GM21423 (cell line): ENCODE data around the gene CDC42.

Experiments used
- ATAC-seq: cut with Tn5 transposase; IDR thresholded peaks from one replicate; pipeline ENCODE4 v1.9.1; 2021; ENCODE audit warnings: mild to moderate bottlenecking, moderate library complexity; ENCODE audit not compliant: unreplicated experiment

Gene CDC42

DNA sequence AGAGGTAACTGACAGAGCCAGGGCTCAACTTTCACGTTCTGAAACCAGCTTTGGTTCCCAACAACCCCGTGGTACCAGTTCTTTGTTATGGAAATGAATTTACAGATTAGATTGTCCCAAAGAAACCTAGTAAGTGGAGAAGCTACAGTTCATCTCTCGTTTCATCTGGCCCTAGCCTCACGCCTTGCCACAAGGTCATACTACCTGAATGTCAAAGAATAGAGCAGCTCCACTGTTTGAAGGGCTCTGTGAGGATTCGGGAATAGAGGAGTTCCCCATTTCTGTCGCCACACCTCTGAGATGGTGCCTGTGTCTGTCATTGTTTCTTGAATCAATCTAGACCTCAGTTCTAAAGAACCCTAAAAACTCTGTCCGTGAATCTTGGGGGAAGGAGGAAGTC lies 15.0 kb upstream of the CDC42 start:
- no peak for ATAC-seq

DNA sequence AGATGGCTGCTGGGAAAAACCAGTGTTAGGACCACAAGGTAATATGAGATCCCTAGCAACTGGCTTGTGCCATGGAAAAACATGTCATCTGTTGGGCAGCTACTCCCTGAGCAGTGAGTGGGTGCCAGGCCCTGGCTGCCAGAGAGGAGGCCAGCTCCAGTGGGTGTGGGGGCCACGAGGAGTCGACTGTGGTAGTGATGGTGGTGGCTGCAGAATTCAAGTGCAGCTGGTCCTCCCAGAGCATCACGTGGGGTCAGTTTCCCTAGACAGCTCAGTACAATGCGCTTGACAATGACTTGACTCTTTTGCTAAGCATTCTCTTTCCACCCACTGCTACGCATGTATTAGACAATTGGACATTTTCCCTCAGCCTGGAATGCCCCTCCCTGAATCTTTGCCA lies 14.5 kb upstream of the CDC42 start:
- ATAC-seq: no peak

DNA sequence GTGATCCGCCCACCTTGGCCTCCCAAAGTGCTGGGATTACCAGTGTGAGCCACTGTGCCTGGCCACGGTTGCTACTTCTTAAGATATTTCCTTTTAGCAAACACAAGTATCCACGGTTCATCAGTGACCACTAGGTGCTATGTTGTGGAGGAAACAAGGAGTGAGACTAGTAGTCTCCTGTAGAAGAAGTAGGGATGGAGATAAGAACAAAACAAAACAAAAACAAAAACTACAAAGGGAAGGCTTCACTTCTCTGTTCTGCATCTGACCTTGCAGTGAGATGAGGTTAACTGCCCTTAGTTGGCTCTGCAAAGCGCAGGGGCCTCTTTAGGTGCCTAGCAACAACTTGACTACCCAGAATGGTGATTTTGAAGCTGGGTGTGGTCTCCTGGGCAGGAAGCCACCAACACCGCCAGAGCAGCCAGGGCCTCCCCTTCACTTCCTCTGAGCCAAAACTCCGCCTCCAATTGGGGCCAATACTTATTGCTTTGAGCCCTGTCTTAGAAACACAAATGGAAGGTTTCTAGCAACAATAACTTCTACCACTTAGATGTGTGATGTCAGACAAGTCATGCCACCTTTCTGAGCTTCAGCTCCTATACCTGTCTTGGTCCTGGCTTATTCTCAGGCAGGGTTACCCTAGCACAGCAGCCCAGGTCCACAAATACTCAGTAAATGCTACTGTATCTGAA lies 12.8 kb upstream of the CDC42 start:
- peak; percentile 96 for ATAC-seq

DNA sequence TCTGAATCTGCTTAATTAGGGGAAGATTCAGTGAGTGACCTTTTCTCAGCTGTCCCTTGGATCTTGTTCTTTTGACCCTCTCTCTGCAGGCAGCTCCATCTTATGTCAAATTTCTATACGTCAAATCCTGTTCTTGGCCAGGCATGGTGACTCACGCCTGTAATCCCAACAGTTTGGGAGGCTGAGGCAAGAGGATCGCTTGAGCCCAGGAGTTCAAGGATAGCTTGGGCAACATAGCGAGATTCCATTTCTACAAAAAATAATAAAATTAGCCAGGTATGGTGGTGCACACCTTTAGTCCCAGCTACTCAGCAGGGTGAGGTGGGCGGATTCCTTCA lies 12.3 kb upstream of the CDC42 start:
- no peak for ATAC-seq

DNA sequence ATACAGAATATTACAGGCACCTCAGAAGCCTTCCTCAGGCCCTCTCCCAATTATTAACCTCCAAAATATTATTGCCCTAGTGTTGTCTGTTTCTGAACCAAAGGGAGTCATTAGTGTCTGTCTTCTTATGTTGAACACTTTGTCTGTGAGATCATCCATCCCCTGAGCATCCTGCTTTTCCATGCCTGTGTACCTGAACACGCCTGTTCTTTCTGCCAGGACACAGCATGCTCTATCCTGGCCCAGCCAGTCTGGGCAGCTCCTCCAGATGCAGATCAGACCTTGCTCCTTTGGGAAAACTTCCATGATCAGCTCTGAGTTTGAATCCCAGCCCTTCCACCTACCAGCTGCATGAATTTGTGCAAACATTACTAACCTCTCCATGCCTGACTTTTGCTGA lies 11.0 kb upstream of the CDC42 start:
- ATAC-seq: no peak

DNA sequence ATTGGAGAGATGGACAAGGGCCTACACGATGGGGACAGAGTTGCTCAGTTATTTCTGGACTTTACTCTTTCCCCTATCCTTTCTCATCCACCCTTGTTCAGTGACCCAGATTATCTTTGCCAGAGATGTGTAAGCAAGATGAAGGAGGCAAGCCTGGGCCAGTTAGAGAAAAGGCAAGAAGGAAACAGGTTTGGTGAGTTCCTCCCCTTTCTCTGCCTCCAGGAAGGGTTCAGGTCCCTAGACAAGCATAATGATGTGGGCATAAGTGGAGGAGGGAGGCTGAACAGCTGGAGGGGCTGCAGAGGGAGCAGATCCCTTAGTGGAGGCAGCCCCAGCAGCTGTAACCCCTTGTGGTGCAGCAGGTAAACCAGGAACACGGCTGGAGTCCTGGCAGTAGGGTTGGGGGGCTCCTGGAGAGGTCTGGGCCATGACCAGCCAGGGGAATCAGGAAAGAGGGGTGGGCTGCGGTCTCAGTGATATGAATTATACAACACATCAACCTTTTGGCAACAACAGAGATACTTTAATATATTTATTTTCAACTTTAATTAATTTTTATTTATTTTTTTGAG lies 9.2 kb upstream of the CDC42 start:
- no peak for ATAC-seq

DNA sequence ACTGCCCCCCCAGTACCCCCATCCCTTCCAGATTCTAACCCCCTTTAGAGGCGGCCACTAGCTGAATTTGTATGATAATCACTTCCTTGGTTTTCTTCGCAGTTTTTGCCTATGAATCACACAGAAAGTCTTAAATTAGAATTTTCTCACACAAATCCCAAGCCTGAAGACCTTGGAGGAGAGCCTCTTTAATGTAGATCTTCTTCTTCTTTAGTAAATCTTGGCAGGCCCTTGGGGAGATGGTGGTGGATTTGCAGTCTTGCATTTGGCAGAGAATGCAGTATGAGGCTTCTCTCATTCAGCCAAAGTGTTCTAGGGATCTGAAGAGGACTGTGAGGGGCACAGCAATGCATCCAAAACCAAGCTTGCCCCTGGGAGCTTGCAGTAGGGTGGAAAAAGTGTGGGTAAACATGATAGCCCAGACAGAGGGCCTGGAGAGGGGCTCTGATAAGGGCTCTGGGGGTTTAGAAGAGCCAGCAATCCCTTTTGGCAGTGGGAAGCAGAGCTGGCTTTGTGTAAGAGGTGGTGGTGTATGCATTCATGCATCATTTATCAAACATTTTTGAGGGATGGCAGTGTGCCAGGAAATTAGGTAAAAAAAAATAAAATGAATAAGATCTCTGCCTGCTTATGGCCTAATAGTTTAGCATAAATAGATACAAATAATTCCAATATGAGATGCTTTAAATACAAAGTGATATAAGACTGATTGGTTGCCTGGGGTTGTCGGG lies 7.7 kb upstream of the CDC42 start:
- ATAC-seq: no peak

DNA sequence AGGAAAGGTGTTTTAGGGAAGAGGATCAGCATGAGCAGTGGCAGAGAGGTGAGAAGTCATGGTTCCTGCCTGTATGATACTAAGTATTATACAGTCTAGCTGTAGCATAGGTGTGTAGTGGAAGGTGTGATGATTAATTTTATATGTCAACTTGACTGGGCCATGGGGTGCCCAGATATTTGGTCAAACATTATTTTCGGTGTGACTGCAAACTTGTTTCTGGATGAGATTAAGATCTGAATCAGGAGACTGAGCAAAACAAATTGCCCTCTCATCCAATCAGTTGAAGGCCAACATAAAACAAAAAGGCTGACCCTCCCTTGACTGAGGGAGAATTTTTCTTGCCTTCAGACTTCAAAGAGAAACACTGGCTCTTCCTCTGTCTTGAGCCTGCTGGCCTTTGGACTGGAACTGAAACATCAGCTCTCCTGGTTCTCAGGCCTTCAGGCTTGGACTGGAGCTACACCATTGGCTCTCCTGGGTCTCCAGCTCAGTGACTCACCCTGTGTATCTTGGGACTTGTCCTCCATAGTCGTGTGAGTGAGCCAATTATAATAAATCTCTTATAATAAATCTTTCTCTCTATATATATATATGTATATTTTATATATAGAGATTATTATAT lies 6.8 kb upstream of the CDC42 start:
- no peak for ATAC-seq

DNA sequence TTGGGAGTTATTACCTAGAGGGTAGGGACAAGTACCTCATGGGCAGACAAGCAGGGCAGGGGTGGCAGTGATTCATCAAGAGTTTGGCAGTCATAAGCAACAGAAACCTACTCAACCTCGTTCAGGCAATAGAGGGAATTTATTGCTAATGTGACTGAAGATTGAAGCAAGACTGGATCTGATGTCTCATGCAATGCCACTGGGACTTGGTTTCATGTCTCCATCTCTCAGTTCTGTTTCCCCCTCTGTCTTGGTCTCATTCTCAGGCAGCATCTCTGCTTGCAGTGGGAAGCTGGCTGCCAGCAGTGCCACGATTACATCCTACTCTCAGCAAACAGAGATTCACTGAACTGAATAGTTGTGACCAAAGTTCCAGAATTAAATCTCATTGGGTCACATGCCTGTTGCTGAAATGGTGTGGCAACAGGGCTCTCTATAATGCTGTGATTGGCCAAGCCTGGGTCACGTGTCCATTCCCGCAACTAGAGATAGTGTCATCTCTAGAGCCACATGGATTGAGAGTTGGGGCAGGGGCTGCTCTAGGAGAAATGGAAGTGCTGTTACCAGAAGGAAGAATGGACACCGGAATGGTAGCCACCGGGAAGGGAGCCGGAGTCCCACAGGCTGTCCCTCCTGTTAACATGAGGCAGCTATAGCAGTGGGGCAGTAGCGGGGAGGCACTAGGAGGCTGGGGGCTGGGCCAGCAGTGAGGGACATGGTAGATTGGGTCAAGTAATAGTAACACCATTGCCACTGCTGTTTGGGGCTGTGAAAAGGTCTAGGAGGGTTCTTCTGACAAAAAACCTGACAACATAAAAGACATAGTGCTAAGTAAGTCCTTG lies 3.9 kb upstream of the CDC42 start:
- ATAC-seq: no peak

DNA sequence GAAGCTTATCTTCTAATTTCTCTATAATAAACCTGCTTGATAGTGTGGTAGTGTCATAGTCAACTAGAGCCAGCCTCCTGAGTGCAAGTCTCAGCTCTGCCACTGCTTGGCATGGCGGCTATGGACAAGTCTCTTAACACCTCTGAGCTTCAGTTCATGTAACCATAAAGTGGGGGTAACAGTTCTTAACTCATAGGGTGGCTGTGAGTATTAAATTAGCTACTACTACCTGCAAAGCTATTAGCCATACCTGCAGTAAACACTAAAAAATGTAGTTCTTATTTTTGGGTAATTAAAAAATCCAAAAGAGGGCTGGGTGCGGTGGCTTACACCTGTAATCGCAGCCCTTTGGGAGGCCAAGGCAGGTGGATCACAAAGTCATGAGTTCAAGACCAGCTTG lies 2.2 kb upstream of the CDC42 start:
- no peak for ATAC-seq

DNA sequence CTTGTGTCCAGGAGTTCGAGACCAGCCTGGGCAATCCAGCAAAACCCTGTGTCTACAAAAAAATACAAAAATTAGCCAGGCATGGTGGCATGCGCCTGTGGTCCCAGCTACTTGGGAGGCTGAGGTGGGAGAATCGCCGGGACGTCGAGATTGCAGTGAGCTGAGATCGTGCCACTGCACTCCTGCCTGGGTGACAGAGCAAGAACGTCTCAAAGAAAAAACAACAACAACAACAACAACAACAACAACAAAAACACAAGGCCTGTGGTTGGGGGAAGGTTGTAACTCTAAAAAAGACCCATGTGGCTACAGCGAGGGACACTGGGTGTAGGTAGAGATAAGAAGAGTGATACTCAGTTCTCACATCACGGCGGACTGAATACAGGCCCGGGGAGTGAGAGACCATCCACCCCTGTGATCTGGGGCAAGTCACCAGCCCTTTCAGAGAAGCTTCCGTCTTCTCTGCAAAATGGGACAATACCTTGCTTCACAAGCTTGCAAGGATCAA lies 848 bp upstream of the CDC42 start:
- no peak for ATAC-seq

DNA sequence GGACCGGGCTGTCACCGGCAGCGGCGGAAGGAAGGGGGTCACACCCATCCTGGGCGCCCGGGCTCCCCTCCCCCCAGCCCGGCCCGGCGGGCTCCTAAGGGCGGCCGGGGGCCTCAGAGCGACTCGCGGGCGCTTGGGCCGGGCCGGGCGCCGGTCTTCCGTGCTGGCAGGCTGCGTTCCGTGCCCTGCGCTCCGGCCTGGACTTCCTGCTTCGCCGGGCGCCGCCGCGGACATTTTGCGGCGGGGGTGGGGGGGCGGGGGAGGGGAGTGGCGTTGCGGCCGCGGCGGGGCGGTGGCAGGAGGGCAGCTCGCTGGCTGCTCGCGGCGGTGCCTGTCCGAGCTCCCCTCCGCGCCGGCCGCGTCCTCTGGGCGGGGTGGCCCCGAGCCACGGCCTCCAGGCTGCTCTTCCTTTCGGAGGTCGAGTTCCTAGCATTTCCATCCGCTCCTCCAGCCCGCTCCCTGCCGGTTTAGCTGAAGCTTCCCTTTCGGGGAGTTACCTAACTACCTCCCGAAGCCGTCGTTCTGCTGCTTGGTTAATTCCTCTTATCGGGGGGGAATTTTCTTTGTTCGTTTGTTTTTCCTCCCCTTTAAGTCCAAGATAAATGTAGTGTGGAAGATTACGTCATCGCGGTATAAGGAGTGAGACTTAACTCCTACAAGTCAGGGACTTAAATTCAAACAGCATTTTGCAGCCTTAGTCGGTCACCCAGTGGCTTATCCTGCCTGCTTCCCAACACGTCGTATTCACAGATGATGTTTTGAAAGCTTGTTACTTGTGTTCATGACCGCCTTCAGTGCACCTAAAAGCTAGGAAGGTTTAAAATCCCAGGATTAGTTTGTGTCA lies 730 bp downstream of the CDC42 start:
- ATAC-seq: peak; percentile 42

DNA sequence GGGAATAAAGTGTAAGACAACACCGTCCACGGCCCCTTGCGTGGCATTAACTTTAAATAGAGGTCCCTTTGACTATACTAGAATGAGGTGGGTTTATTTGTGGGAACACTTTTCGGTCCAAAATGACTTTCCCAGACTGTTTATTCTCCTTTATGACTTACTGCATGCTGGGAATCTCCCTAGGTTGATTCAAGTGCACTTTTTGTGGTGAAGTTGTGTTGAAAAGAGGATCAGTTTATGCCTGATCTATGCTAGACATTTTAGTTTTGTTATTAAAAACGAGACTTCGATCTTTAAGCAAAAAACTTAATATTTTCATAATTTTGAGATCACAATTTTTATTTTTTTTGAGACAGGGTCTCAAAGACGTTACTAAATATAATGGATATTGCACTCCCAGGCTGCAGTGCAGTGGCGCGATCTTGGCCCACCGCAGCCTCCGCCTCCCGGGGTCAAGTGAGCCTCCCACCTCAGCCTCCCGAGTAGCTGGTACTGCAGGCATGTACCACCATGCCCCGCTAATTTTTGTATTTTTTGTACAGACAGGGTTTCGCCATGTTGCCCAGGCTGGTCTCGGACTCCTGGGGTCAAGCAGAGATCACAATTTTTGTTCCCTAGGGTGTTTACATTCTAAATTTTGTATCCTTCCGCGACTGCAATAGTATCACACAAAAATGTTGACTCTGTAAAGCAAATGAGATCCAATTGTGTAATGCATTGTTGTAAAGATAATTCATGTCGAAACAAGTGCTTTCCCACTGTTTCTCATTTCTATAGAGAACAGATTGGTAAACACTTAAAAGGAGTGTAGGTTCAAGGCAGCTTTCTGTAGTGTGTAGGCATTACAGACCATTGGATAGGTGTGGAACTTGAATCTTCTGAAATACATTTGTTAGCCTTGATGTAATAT lies 1.6 kb downstream of the CDC42 start:
- no peak for ATAC-seq

DNA sequence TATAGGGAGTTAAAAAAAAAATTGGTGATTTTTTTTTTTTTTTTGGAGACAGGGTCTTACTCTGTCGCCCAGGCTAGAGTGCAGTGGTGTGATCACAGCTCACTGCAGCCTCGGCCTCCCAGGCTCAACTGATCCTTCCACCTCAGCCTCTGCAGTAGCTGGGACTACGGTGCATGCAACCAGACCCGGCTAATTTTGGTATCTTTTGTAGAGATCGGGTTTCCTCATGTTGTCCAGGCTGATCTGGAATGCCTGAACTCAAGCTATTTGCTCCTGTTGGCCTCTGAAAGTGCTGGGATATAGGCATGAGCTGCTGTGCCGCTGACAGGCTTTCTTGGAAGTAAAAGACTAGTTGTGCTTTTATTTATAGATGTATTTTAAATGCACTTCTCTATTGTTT lies 3.0 kb downstream of the CDC42 start:
- ATAC-seq: no peak

DNA sequence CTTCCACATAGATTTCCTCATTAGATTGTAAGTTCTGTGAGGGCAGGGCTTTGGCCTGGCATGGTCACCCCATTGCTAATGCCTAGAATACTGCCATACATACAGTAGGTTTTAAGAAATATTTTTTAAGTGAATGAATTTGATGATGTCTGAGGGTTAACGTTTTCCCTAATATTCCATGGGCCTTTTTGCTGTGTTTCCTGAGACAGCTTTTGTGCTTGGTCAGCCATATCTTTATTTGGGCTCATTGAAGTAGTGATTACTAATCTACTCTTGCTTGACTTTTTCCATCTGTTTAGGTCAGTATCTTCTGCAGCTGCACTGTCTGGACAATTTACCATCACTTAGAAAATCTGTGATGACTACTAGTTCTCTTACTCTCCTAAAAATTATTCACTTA lies 3.5 kb downstream of the CDC42 start:
- no peak for ATAC-seq

DNA sequence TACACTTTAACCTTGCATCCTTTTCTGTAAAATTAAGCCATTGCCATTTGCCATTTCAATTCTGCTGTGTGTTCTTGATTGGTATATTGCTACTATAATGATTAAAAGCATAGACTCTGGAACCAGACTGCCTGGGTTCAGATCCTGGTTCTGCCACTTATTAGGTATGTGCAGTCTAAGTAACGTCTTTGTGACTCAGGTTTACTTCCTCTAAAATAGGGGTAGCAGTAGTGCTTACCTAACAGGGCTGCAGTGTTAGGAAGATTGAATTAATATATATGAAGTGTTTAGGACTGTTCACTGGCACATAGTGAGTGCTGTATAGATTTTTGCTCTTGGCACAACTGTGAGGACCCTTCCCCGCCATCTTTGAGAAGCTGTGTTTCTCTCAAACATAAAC lies 4.4 kb downstream of the CDC42 start:
- ATAC-seq: no peak

DNA sequence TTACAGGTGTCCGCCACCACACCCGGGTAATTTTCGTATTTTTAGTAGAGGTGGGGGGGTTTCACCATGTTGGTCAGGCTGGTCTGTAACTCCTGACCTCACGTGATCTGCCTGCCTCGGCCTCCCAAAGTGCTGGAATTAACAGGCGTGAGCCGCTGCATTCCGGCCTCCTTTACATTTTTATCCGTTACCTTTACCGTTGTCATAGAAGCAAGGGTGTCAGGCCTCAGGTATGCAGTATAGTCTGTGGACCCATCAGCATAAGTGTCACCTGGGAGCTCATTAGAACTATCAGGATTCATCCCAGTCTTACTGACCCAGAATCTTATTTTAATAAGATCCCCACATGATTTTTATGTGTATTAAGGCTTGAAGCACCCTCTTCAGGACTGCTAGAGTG lies 5.4 kb downstream of the CDC42 start:
- ATAC-seq: no peak

DNA sequence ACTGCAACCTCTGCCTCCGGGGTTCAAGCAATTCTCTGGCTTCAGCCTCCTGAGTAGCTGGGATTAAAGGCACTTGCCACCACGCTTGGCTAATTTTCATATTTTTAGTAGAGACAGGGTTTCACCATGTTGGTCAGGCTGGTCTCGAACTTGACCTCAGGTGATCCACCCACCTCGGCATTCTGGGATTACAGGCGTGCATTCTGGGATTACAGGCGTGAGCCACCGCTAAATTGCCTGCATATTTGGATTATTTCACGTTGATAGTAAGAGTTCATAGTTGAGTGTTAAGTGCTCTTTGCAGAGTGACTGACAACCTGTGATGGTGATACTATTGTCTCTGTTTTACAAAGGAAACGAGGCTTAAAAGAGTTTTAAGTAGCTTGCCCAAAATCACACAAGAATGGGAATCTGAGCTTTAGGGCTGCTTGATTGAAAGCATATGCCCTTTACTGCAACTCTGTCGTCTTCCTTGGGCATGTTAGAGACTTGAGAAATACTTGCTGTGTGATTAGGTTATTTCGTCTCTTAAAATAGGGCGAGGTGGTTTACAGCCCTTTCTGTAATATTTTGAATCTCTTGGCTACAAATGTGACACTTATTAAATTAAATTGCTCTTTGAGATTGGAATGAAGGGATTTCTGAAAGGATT lies 12.4 kb downstream of the CDC42 start:
- no peak for ATAC-seq

DNA sequence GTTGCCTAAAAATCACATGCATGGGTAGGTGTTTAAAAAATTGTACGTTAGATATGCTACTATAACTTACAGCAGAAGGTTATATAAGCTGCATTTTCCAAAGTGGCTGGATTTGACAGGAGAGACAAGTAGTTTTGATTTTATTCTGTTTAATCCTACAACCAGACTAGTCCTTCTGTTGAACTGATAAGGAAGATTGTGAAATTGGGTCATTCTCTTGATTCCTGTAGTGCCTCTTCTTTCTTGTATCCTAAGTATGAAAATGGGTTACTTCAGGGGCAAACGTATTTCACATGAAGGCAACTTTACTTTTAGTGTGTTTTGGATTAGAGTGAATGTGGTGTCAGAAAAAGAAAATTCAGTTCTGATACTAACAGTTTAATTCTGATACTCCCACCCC lies 19.0 kb downstream of the CDC42 start:
- no peak for ATAC-seq
